HG02943 (cell line): ENCODE results near the gene PDSS2.
A peak's percentile ranks its signal among the peaks of the same experiment; 100 is the strongest.
"Not testable (repeated sequence)": the region's sequence is repeated elsewhere in the genome, so short reads cannot be mapped to it uniquely, and the experiment has no call there.

Source experiments
- ATAC-seq: cut with Tn5 transposase; IDR thresholded peaks from one replicate; pipeline ENCODE4 v1.9.1; 2021; ENCODE audit warnings: mild to moderate bottlenecking, low read depth, moderate library complexity; ENCODE audit not compliant: unreplicated experiment

The PDSS2 gene

DNA sequence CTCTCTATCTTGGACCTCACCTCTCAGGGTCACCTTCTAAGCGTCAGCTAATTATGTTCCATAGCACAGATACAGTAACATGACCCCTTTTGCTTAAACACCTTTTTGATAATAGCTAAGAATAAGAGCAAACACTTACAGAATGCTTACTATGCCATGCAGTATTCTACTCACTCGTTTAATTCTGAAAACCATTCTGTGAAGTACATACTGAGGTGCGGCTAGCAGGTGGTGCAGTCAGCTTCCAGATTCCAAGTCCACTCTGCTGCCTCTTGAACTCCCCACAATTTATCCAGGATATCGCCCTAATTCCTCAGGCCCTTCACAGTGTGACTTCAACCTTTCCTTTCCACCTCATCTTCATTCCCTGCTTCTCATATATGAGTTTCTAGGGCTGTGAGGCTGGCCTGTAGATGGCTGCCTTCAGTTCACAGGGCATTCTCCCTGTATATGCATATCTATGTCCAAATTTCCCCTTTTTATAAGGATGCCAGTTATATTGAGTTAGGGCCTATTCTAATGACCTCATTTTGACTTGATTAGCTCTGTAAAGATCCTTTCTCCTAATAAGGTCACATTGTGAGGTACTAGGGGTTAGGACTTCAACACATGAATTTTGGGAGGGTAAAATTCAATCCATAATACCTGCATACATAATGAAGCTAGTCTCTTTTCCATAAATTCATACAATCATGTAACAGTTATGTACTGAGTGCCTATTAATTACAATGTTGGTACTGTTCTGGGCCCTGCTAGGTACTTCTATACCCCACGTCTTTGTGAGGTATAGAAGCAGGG is 130.1 kb downstream of the PDSS2 start:
- ATAC-seq, result no peak

DNA sequence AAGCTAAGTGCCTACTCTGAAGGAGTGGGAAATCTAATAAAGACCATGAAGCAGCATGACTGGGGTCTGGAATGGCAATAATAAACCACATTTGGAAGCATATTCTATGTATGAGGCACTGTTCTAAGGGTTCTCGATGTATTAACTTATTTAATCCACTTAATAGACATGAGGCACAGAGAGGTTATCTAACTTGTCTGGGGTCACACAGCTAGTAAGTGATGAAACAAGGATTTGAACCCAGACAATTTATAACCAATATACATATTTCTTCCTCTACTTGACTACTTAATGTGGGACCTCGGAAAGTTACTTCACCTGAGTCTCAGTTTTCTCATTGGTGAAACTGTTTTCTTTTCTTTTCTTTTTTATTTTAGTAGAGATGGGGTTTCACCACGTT is 131.3 kb downstream of the PDSS2 start:
- ATAC-seq, result no peak

DNA sequence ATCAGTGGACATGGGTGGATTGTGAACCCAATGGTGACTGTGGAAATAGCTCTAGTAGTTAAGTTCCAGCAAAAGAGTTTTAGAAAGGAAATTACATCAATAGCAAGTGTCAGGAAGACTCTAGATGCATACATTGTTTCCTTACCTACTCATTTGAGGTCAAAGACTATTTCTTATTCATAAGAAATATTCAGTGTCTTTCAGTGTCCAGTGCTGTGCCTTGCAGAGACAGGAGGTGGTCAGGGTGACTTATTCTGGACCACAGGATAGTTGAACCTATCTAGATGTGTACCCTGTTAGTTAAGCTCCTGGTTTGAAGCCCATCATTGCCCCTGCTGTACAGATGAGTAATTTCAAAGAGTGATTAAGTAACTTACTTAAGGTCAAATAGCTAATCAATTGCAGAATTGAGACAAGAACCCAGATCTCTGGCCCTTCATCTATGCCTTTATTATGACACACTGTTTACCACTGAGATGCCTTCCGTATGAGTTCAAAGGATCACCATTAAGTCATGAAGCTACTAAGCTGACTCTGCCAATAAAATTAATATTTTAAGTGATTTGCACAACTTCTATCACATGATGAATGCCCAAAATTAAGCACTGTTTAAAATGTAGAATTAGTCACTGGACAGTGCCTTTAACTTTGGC is 136.1 kb downstream of the PDSS2 start:
- ATAC-seq, result no peak

DNA sequence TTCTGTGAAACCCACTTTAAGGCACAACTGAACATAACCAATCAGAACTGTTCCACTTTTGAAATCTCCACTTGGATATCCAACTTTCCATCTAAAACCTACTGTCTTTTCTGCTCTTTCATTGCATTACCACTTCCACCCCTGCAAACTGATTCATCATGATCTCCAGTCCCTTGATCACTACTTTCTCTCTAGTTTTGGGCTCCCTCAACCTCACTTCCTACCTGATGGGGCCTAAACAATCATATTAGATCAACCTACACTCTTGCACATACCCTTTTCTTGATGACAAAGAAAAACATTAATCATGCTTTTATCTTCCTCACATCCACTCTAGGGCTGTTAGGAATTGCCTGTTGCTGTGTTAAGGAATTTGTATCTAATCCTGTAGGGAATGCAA is 137.6 kb downstream of the PDSS2 start:
- ATAC-seq, result no peak

DNA sequence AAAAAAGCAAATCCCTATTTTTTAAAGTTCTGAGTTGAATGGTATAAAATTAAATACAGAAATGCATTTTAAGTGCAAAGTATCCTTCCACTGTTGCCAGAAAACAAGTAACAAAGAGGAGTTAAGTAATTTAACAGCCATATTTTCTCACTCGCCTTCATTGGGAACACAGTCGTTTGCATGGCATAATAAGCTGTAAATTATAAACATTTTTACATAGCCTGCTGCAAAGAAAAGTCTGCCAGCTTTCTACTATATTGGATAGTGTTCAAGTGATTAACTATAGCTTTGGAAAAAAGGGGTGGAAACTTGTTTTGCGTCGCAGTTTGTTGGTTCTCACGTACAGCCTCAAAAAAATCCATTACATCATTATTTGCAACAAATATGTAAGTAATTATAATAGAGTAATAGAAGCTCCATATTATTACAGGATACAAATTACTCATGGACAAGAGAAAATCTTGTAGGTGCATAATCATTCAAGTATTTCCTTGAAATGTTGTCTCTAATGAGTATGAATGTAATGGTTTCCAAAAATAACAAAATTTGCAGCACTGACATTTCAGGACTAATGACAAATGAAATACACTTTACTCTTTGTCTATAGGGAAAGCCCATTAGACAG is 139.3 kb downstream of the PDSS2 start:
- no peak for ATAC-seq

DNA sequence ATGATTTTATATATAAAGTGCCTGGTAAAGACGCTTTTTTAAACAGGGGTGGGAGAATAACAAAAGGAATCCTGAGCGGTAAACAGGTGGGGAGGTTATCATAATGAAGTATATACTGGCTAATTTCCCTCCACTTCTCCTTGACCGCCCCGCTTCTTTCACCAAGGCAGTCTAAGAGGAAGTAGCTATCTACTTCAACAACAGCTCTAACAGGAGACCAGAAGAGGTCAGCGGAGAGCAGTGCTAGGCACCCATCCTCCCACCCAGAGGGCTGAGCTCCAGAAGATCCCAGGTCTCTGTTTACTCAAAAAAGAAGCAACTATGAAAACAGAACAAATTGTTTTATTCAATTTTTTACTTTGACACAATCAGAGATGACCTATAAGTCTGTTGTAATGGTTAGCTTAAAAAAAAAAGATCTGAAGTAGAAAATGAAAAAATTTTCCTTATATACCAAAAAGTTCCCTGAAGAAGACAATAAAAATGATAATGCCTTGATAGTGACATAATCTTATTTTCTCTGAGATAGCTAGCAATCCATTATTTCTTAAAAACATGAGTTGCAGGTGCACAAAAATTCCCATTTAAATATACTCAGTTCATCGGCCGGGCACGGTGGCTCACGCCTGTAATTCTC is 141.1 kb downstream of the PDSS2 start:
- ATAC-seq, result peak; percentile 74

DNA sequence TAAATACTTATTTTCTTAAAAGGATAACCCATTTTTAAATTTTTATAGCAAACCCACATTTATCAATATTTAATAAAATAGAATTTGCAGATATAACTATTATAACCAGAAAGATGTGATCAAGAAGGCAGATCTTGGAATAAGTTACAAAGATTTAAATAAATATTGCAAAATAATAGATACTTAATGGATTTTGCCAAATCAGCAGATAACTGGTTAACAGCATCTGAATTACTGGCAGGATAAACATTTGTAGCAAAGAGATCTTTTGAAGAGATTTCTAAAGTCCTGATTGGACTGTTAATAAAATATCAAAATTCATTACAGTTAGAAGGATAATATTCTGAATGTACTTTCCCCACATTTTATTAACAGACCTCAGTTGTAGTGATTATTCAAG is 144.2 kb downstream of the PDSS2 start:
- ATAC-seq, result no peak

DNA sequence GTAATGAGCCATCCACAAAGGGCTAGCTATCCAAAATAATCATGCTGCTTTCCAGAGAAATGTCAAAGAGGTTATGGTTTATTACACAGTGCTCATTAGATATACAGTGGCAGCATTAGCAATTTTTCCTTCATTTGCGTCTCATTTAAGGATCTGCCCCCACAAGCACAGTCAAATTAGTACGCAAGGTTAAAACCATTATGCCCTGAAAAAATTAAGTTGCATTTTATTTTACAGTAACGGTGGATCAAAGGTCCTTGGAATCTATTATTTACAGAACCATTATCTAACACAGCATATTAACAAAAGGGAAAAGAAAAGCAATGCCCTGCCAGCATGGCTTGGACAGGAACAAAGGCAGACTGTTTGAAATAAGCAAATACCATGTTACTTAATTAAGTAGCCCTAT is 144.8 kb downstream of the PDSS2 start:
- ATAC-seq, result no peak

DNA sequence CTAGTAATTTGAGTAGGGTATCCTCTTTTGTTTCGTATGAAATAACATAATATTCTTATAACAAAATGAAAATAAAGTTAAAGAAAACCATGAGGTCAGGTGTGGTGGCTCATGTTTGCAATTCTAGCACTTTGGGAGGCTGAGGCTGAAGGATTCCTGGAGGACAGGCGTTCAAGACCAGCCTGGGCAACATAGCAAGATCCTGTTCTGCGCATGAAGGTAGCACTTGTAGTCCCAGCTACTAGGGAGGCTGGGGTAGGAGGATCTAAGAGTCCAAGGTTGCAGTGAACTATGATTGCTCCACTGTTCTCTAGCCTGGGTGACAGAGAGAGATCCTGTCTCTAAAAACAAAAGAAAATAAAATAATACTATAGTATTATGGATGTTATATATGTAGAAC is 145.6 kb downstream of the PDSS2 start:
- ATAC-seq, result no peak

DNA sequence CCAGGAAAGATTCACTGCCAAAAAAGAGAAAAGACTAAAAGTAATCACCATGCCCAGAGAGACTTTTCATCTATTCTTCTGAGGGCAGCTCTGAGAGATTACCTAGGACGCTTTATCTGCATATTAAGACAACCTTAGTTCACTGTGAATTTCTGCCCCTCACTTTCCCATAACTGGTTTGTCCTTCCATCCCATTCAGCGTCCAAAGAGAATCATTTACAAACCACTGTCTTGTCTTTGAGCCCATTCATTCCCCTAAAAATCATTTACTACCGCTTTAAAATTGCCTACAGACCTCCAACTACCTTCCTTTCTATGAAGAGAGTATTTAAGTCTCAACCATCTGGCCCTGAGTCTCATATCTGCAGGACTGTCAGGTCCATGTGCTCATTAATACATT is 149.0 kb downstream of the PDSS2 start:
- no peak for ATAC-seq

DNA sequence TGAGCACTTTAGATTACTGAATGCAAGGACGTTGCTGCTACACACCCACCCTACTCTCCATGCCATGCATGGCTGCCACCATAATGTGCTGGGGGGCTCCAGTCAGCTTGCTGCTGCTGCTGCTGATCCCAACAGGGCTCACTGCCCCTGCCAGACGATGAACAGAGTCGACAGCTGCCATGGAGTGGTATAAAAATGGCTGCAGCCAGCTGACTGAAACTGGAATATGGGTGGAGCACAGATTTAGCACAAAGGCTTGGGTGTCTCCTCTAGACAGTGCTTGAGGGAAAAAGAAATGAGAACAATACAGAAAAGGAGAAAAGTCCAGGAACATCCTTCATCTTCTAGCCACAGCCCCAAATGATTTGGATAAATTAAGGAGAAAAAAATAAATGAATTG is 150.7 kb downstream of the PDSS2 start:
- no peak for ATAC-seq

DNA sequence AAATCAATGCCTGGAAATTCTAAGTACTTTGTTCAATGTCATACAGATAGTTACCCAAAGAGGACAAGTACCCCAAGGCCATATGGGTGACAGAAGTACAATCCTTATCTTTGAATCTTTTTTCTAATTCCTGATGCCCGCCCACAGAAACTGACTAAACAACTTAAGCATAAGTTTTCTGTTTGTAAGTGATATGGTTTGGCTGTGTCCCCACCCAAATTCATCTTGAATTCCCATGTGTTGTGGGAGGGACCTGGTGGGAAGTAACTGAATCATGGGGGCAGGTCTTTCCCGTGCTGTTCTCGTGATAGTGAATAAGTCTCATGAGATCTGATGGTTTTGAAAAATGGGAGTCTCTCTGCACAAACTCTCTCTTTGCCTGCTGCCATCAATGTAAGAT is 153.4 kb downstream of the PDSS2 start:
- not testable (repeated sequence) for ATAC-seq

DNA sequence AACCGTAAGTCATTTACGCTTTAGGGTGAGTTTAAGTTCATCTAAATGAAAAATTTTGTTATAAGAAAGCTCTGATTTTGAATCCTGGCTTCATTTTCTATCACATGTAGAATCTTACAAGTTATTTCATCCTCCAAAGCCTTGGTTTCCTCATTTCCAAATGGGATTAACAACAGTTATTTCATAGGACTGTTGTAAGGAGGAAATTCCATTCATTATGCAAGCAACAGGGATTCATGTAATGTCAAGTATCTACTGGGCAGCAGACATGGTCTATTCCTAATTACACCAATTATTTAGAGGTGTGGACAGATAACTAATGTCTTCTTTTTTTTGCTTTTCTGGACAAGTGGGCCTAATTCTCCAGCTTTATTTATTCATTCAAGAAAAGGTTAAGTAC is 154.0 kb downstream of the PDSS2 start:
- ATAC-seq, result no peak

DNA sequence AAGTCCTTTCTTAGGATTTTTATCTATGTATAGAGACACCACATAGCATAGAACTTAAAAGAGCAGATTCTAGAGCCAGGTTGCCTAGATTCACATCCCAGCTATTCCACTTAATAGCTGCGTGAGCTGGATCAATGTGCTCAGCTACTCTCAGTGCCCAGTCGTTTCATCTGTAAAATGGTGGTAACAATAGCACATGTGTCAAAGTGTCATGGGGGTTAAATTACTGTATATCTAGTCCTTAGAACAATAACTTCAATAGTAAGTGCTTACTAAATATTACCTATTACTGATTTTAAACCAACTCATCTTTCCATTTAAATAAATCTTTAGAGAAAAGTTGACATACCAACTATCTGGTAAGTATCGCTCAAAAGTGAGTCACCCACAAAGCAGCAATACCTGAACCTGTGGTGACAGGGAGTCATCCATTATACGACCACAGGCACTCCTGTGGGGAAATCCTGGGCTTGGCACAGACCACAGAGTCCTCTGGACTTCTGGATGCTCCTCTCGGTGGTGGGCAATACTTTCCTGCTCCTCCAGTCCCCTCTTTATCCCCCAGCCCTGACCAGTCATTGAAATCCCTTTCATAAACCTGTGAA is 154.8 kb downstream of the PDSS2 start:
- ATAC-seq, result no peak

DNA sequence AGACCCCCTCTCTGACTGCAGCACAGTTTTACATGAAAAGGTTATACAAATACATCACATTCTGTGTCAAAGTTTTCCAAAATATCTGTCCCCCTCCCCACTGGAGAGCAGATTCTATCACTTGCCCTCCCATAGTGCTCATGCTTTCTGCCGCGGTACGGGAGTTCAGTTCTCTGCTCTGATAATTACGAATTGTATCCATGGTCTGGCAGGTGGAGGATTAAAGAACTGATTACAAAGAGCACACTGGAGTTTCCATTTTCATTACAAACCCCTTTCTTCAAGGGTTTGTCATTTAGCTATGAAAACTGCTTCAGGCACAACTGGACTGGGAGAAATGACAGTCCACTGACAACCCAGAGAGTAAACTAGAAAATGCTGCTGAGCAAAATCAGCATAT is 166.0 kb downstream of the PDSS2 start:
- no peak for ATAC-seq

DNA sequence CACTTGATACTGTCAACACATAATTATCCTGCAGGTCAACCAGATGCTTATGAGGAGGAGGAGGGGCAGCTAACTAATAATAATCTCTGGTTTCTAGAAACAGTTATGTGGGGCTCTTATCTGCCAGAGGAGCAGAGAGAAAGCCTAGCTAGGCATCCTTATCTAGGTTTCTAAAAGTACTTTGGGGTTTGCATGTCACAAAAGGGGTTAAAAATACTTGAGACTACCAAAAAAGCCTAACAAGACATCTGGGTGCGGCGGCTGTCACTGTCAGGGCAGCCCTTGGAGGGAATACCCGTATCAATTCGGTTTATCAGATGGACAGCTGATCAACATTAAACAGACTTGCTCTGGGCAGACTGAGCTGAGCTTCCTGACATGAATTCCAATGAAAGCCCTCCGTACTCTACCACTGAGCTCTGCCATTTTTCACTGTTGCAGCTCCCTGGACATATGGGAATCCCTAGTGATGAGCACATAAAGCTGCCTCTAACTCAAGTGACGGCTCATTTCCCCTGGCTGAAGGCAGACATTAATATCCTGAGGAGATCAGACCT is 166.6 kb downstream of the PDSS2 start:
- ATAC-seq, result no peak

DNA sequence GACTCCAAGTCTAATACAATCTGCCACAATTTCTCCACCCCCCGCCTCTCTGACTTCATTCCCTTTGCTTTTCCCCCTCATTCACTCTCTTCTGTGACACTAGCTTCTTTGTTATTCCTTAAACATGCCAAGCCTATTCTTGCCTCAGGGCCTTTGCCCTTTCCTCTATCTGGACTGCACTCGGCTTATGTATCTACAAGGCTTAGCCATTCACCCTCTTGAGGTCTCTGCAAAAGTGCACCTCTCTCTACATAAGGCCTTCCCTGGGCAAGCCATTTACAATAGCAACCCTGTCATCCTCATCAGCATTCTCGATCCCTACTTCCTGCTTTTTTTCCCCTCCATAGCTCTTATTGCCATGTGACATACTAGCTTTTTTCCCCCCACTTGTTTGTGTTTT is 168.9 kb downstream of the PDSS2 start:
- no peak for ATAC-seq

DNA sequence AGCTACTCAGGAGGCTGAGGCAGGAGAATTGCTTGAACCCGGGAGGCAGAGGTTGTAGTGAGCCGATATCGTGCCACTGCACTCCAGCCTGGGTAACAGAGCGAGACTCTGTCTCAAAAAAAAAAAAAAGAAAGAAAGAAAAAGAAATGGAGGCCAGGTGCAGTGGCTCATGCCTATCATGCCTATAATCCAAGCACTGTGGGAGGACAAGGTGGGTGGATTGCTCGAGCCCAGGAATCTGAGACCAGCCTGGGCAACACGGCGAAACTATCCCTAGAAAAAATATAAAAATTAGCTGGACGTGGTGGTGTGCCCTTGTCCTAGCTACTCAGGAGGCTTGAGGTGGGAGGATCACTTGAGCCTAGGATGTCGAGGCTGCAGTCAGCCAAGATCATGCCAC is 170.1 kb downstream of the PDSS2 start:
- not testable (repeated sequence) for ATAC-seq

DNA sequence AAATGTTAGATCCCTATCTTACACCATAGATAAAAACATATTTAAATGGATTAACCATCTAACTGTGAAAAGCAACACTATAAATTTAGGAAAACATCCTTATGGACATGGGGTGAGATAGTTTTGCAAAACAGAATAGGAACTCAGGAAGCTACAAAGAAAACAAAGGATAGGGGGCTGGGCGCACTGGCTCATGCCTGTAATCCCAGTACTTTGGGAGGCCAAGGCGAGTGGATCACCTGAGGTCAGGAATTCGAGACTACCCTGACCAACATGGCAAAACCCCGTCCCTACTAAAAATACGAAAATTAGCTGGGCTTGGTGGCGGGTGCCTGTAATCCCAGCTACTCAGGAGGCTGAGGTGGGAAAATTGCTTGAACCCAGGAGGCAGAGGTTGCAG is 173.7 kb downstream of the PDSS2 start:
- not testable (repeated sequence) for ATAC-seq

DNA sequence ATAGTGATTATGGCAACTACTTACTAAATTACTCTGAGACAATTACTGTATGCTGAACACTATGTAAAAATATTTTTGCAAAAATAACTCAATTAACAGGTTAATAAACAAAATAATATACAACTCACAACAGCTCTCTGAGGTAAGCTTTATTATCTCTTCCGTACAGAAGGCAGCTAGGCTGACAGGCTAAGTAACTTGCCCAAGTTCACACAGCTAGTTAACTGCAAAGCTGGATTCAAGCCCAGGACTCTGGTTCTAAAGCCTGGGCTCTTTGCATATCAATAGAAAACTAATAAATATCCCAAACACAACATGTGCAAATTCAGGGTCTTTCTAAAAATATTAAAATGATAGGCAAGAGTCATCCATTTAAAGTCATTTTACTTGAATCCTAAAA is 174.6 kb downstream of the PDSS2 start:
- ATAC-seq, result no peak

DNA sequence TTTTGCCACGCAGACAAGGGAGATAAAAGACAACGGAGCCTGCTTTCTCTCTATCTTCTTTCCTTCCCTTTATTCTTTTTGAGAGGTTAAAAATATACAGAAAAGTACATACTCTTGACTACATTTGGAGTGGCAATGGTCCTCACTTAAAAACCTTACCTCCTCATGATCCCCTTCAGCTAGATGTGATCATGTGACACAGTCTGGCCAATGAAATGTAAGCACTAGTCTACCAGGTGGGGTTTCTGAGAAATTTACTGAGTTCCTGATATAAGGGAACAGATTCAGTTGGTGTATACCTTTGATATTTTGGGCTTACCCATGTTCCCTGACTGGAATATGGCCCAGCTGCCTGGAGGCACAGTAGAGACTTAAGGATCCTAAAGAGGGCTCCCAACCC is 178.6 kb downstream of the PDSS2 start:
- no peak for ATAC-seq
